DND-41 (cell line): Measurements from ENCODE around the gene TMEM242.

ENCODE experiments used
- CTCF ChIP-seq: IDR thresholded peaks from 2 replicates; pipeline ENCODE4 v1.5.1; 2012; ENCODE audit warnings: borderline replicate concordance, low read length, moderate library complexity, mild to moderate bottlenecking; ENCODE audit not compliant: poor library complexity, severe bottlenecking; ENCODE audit errors: extremely low read depth
- EZH2 ChIP-seq: IDR thresholded peaks from 3 replicates; pipeline ENCODE4 v1.6.1; 2012; ENCODE audit warnings: borderline replicate concordance, low read depth, mild to moderate bottlenecking, moderate library complexity, low read length, inconsistent platforms; ENCODE audit not compliant: severe bottlenecking

- TF ChIP-seq EZH2 (no peak), CTCF (no peak)
Measured at GRCh38 chr6:157293780-157294179, 29.5 kb downstream of the TMEM242 start.
